ENCODE measurements around the gene ARSH.
"Not testable (repeated sequence)": the region's sequence is repeated elsewhere in the genome, so short reads cannot be mapped to it uniquely, and the experiment has no call there.

The ARSH gene, protein sequence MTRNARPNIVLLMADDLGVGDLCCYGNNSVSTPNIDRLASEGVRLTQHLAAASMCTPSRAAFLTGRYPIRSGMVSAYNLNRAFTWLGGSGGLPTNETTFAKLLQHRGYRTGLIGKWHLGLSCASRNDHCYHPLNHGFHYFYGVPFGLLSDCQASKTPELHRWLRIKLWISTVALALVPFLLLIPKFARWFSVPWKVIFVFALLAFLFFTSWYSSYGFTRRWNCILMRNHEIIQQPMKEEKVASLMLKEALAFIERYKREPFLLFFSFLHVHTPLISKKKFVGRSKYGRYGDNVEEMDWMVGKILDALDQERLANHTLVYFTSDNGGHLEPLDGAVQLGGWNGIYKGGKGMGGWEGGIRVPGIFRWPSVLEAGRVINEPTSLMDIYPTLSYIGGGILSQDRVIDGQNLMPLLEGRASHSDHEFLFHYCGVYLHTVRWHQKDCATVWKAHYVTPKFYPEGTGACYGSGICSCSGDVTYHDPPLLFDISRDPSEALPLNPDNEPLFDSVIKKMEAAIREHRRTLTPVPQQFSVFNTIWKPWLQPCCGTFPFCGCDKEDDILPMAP

GRCh38 chrX:3006495-3006894, at the start of gene ARSH:
Gene ARSH (plus strand): TSS chrX:3006546. CDS start chrX:3006613, 67 bp downstream.
- no peak for DNase-seq

- DNase-seq: no peak
Observed at GRCh38 chrX:2958199-2958598, 48.1 kb upstream of the ARSH start.

DNA sequence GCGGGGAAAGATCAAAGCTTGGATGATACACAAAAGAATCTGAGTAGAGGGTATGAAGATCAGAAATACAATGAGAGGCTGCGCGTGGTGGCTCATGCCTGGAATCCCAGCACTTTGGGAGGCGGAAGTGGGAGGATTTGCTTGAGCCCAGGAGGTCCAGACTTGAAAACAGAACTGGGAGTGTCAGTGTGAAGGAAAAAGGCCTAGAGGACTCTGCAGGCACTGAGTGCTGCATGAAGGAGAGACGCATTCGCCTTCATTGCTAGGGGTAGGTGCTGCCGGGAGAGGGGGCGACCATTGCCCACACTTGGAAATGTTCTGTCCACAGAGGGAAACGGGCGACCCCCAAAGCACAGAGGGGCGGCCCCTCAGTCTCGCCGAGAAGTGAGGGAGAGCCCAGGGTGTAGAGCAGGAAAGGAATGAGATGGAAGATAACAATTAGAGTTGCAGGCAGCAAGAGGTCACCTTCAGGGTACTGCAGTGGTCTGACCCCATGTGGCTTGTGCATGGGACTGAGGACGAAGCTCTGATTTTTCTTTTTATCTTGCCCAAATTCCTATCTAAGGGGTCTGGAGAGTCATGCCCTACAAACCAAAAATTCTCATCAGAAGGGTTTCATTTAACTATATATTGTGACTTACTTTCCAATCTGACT, 45.4 kb upstream of the ARSH start:
- DNase-seq: peak; percentile 56

- DNase-seq: peak; percentile 59
Observed at GRCh38 chrX:2962381-2962780, 44.0 kb upstream of the ARSH start.

GRCh38 chrX:2963449-2963848, 42.9 kb upstream of the ARSH start:
- peak; percentile 42 for DNase-seq

DNA sequence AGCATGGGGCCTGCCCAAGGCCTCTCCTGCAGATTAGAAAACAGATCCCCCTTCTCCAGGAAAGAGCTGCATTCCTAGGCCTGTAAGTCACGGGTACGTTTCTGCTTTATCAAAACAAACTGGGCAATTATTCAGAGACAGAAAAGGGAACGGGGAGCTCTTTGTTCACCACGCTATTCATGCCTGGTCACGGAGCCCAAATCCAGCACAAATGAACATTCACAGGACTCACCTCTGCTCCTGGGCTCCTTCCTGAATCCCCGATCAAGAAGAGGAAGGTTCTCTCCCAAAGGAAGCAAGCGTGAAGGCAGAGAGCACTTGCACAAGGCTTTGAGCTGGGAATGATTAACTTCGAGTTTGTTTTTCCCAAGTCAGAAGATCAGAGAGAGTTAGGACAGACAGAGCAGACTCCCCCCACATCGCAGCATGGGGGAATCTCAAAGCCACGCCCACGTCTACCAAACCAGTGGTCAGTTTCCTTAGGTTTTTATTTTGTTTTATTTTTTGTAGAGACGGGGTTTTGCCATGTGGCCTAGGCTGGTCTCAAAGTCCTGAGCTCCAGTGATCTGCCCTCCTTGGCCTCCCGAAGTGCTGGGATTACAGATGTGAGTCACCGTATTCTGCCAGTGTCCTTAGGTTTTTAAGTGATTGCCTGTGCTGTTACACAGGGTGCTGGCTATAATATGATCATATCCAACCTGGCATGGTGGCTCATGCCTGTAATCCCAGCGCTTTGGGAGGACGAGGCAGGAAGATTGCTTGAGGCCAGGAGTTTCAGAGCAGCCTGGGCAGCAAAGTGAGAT, 42.2 kb upstream of the ARSH start:
- DNase-seq: peak; percentile 87

DNA sequence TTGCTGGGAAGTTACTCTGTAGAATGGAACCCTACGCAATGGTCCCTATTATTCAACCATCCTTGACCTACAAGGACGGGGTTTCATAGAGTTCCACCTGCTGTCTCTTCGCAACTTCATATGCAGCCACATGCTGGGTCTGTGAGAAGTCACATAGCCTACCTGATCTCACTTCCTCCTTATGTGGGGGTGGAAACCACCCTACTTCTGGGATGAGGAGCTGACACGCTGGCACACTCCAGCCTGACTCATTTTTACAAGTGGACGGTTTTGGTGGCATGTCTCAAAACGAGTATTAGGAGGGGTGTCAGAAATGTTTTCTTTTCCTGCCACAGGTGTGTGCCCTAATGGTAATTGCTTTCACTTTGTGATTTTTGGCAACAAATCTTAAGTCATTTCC, 40.4 kb upstream of the ARSH start:
- DNase-seq: no peak

GRCh38 chrX:2967012-2967411, 39.3 kb upstream of the ARSH start:
- DNase-seq: no peak

DNA sequence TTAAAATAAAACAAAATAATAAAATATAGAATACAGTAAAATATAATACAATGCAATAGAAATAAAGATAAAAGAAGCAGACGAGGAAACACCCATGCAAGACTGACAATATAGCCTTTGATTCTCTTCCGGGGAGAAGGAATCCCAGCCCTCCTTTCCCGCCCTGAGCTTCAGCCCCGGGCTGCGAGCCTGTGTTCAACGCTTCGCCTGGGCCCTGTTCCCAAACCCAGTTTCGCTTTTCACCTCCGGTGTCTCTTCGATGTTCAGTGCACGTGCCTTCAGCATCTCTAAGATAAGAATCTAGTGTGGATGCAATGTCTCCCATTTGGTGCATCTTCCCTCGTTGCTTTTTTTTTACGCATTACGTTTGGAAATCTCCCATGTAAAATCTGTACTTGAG, 38.8 kb upstream of the ARSH start:
- no peak for DNase-seq

DNA sequence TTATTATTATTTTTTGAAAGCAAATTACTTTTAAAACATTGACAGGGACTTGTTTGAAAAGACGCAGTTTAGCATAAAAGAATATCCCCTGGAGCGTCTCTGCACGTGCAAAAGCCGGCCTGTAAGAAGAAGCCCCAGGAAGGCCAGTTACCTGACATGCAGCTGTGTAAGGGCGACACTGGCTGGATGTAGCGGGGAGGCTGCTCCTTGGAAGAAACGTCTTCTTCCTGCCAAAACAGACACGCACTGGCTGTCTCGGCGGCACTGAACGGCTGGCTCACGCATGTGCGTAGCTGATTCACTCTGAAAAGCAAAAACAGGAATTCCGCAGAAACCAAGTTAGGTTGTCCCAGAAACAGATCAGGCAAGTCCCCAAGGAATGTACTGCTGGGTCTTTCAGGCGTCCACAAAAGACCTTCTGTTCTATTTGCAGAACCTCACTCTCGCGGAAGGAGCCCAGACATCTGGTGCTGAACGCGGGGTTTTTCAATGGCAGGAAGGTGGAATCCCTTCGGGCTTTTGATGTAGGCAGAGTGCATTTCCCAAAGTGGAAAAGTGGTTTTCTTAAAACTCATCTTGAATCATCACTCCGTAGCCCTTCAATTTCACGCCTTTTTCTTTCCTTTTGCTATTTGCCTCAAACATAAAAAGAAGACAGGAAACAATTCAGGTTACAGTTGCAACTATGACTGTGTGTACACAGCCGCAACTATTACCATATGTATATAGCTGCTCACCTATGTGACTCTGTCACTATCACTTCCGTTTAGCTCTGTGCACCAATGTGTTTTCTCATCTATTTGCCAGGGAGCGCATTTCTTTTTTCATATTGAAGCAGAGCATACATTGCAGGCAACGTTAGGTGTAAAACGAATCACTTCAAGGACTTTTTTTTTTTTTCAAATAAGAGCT, 38.1 kb upstream of the ARSH start:
- DNase-seq: peak; percentile 96

DNA sequence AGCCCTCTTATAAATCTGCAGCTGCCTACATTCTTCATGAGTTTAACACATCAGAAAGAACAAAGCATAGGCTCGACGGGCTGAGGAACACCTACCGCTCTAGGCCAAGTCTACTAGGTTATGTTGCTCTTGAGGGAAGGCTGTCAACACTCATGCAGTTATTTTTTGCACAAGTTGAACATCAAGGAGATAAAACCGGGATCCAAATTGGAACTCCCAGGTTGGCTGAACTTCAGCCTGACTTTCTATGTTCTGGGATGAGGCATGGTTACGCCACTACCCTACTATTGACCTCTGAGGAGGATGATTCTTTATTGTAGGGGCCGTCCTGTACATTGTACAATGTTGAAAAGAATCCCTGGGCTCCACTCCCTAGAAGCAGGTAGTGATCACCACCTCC, 37.3 kb upstream of the ARSH start:
- DNase-seq: no peak

GRCh38 chrX:2972391-2972790, 34.0 kb upstream of the ARSH start:
- DNase-seq: no peak

GRCh38 chrX:2974961-2975360, 31.4 kb upstream of the ARSH start:
- no peak for DNase-seq

DNA sequence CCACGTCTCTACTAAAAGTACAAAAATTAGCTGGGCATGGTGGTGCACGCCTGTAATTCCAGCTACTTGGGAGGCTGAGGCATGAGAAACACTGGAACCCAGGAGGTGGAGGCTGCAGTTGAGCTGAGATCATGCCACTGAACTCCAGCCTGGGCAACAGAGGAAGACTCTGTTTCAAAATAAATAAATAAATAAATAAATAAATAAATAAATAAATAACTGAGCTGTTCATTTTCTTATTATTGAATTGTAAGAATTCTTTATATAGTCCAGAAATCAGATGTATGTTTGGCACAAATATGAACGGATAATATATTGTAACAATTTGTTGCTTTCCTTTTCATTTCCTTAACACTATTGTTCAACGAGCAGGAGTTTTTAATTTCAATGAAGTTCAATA, 27.7 kb upstream of the ARSH start:
- DNase-seq: not testable (repeated sequence)

DNA sequence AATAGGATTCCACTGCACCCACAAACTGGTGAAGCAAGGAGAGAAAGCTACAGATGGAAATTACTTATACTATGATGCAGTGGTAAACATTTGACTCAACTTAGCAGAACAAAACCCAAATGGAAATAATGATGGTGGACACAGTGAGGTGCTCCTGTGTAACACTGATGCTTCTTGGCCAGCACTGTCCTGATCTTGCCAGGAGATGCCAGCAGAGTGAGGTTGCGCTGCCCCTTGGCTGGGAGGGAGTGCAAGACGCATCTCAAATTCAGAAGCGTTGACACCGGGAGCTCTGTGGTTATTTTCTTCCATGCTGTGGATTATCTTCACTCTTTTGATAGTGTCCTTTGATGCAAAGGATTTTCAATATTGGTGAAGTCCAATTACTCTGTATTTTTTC, 22.0 kb upstream of the ARSH start:
- DNase-seq: no peak

DNA sequence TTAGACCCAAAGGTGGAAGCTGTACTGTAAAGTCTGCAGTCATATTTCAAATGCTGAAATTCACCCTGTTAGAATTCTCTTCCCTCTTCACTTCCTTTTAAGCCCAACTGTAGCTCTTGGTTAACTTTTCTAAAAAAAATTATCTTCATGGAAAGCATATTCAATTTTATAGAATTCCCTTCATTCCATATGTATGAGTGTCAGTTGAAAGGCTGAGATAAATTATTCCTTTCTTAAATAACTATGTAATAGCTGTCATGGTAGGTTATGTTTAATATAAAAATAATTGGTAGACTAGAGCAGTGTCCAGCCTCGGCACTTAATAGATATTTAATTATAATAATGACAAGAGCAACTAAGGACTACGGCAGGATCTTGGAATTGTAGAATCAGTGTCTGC, 16.8 kb upstream of the ARSH start:
- no peak for DNase-seq

- DNase-seq: no peak
Observed at GRCh38 chrX:3010532-3010931, 4.2 kb downstream of the ARSH start.

DNA sequence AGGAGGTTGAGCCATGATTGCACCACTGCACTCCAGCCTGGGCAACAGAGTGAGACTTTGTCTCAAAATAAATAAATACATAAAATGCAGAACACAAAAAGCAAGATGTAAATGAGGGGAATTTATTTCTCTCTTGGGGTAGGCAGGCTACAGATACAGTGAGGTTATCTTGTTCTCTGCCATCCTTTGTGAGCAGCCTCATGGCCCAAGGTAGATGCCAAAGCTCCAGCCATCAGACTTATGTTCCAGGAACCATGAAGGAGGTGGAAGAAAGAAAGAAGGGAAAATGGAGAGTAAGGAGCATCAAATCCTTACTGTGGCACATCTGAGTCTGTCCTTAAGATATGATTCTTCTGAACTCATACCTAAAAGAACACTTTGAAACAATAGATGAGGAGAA, 11.1 kb downstream of the ARSH start:
- no peak for DNase-seq

DNA sequence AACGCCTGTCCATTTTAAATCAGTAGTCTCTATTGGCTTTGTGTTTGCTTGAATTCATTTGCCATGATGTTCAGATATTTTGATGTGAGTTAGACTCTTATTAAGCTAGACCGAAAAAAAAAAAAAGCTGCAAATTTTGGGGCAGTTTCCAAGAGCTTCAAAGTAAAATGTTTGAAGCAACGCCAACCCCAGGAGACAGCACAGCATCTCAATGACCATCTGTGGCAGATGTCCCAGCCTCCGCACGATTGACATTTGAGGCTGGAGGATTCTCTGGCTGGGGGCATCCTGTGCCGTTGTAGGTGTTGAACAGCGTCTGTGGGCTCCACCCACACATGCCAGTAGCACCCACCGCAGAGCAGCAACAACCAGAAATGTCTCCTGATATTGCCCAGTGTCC, 17.8 kb downstream of the ARSH start:
- DNase-seq: no peak

DNA sequence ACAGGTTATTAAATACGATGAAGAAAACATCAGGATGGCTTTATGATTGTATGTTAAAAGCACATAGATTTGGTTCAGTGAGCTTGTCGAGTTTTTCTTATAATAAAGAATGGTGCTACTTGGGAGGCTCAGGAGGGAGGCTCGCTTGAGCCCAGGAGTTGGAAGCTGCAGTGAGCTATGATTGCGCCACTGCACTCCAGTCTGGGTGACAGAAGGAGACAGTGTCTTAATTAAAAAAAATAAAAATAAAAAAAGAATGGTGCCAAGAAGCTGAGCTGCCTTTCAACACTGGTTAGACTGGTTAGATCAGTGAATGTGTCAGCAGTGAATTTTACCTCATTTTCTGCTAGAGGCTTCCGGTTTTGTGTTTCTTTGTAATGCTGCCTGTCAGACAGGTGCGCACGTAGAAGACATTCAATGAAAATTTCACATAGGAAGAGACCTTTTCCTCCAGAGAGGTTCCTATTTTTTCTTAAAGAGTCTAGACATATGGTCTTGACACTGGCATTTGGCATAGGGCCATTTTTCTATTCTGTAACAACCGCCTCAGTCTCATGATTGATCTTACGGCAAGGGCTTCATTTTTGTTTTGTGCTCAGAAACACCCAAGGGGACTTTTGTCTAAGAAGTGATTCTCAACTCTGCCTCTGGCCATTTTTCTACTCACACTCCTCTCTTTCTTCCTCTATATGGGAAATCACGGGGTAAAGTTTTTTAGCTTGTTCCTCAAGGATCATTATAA, 19.9 kb downstream of the ARSH start:
- DNase-seq: peak; percentile 33

- DNase-seq: peak; percentile 17
Observed at GRCh38 chrX:3029129-3029528, 22.8 kb downstream of the ARSH start.

DNA sequence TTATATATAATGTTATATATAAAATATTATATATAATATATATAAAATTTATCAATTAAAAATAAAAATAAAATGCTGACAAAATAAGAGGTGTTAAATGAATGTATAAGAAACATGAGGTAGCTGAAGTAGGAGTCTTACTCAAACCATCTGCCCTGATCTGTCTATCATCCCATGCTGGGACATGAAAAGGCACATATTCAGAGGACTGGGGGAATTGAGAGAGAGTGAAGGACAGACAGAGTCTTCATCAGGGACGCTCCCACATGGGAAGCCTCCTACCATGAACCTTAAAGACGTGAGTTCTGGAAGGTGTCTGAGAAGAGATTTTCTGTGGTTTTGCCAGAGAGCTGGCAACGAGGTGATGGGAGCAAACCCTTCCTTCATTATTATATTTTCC, 30.9 kb downstream of the ARSH start:
- DNase-seq: no peak
